NCI-H2107 treated with DMSO at 0.1 percent for 48 hours (cell line): ENCODE results near the gene MAST4.
"Not testable (repeated sequence)": the region's sequence is repeated elsewhere in the genome, so short reads cannot be mapped to it uniquely, and the experiment has no call there.

ENCODE experiments used
- DNase-seq: peaks from one replicate; lab custom pipeline; 2025; ENCODE audit not compliant: unreplicated experiment; lab: John Stamatoyannopoulos, UW

The MAST4 gene

DNA sequence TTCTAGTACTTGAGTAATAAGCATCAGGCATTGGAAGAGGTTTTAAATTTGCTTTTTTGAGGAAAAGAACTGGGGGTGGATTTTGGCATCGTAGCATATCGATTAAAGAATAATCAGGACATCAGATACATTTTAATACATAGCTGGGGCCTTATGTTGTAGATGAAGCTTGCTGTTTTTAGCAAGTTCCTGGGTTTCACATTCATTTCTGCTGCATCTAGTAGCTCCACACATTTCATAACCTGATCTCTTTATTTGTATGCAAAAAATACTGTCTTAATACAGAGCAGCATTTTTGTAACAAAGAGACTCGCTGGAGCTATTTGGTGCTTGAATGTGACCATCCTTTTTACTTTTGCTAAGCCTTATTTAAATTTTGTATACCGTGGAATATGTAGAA is 571.9 kb downstream of the MAST4 start:
- no peak for DNase-seq

DNA sequence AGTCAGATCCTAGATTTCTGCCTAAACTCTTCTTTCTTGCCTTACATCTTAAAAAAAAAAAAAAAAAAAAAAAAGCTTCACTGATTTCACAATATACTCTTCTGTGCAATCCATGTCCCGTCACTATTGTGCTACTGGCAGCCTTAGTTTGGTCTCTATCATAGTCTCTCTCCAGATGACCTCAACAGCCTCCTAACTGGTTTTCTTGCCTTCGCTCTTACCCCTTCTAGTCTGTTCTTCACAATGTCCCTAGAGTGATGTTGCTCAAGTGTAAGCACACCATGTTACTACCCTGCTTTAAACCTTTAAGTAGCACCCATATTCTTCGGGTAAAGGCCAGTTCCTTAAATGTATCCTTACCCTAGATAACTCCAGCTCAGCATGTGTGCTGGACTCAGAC is 574.6 kb downstream of the MAST4 start:
- no peak for DNase-seq

DNA sequence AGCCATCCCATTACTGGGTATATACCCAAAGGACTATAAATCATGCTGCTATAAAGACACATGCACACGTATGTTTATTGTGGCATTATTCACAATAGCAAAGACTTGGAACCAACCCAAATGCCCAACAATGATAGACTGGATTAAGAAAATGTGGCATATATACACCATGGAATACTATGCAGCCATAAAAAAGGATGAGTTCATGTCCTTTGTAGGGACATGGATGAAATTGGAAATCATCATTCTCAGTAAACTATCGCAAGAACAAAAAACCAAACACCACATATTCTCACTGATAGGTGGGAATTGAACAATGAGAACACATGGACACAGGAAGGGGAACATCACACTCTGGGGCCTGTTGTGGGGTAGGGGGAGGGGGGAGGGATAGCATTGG is 577.2 kb downstream of the MAST4 start:
- DNase-seq, result not testable (repeated sequence)

DNA sequence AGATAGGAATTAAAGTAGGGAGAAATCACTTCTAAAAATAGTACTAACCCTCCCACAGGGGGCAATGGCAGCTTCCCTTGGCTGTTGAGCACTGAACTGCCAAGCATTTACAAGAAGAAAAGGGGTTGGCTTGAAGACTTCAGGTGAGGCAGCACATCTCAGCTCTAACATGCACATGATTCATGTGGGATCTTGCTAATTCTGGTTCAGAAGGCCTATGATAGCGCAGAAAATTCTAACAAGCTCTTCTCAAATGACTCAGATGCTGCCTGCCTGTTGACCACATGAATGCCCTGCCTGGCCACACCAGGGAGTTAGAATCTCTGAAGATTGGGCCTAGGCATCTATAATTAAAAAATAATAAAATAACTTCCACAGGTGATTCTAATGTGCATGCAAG is 577.8 kb downstream of the MAST4 start:
- DNase-seq, result peak; percentile 0

DNA sequence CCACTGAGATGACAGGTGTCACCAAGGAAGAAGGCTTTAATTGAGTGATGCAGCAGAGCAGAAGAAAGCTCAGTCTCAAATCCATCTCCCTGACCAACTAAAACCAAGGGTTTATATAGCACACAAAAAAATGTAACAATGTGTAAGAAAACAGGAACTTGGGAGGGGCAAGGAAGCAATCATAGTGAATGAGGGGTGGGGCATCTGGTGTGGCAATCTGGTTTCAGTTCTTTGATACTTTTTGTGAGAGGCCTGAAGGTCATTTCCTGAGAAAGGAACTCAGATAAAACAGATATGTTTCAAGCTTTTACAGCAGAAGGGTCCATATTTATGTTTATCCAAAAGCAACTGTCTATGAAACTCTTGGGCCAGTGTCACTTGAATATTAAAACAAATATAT is 580.7 kb downstream of the MAST4 start:
- DNase-seq, result no peak

DNA sequence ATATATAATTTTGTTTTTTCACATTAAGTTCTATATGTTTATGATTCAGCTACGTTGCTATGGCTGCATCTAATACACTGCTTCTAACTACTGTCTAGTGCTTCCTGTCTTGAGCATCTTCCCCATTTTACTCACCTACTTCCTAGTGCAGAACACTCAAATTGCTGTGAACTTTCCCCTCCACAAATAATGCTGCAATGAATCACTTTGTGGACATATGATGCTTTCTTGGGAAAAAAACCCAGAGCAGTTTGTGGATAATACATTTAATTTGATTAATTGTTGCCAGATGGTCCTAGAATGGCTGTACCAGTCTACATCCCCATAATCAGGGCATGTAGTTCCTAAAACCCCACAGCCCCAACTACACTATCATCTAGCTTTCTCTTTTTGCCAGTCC is 581.9 kb downstream of the MAST4 start:
- DNase-seq, result no peak

DNA sequence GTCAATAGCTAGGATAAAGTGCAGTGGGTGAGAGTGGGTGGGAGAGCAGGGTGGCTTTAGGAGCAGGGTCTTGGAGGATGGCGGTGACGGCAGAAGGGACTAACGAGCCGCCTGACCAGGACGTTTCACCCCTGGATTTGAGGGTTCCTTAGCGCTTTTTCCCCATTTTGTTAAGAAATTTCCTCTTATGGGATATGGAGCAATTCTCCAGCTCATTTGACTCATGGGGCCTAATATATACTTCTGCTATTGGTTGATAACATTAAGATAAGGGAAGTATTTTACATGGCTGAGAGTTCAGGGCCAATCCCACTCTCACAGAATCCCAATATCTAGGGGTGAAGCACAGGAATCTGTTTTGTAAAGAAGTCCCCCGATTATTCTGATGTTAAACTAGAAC is 582.8 kb downstream of the MAST4 start:
- no peak for DNase-seq

DNA sequence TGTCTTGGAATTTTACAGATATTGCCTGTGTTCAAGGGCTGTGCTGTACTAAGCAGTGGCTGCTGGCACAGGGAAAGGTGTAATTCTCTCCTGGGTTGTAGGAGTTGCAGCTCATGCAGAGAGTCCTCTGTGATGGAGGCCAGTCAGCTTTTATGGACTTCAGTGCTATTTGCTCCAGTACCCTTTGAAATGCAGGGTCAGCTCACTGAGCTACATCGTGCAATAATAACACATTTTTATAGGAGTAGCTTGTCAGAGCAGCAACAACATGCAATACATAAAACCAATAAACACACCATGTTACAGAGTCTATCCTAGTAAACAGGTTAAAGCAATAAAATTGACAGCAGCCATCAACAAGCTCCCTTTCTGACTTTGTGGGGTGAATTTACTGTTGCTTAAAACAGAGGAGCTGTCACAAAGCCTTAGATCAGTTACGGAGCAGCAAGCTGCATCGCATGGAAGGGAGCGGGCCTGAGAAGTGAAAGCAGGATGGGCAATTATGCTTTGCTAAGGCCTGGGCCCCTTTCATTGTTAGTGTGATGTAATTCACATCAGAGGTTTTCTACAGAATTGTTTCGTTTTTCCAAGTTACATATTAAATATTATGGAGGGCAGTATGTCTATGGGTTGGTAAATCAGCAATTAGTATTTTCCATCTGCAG is 583.6 kb downstream of the MAST4 start:
- DNase-seq, result no peak

DNA sequence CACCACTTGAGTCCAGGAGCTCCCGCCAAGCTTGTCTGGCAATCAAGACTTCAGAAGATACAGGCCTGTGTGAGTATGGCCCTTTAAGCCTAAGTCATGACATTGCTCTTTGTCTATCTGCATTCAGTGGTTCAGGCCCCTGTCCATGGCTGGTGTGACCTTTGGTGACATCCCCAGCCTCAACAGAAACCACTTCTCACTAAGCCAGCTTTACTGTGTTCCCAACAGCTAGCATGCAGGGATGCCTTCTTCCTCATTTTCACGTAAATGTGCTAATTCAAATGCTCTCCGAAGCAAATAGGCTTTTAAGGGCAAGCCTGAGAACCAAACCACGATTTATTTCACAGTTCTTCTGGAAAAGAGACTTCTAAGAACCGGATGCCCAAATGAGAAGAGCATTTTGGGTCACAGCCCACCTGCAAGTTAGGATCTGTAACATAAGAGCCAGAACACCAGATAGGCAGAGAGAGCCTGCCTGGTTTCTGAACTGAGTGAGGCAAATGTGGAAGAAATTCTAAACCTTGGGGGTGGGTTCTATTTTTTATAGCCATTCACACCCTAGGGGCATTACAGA is 585.5 kb downstream of the MAST4 start:
- DNase-seq, result no peak

DNA sequence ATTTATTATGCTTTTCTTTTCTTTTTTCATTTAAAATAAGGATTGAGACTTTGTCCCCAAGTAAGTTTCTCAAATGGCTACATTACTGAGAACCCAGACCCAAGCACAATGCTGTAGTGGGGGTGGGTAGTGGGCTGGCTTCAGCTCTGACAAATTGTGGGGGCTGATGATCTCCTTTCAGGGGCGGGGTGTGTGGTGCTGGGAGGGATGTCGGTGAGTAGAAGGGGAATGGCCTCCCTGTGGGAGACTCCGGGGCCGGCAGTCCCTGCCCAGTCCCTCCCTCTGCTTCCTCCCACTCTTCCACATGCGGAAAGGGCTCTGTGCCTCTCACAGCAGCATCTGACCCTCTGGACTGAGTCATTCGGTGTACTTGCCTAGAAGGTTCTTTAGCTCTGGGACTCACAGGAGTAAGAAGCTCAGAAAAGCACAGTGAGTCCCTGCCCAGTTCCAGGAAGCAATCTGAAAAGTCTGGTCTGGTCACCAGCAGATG is 586.2 kb downstream of the MAST4 start:
- DNase-seq, result no peak

DNA sequence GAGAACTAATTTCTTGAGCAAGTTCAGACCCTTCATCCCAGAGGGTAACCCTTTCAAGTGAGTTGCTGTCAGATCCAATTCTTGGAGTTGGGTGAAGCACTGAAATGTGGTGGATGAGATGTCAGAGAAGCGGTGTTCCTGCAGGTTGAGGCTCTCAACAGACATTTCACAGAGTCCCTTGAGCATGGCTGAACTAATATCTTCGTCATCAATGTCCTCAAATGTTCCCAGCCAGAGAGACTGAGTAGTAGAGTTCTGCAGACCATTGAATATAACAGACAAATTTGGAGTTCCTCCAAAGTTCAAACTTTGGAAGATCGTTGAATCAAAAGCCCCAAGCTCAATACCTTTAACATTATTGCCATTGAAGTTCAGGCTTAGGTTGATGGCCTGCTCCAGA is 587.7 kb downstream of the MAST4 start:
- DNase-seq, result no peak

DNA sequence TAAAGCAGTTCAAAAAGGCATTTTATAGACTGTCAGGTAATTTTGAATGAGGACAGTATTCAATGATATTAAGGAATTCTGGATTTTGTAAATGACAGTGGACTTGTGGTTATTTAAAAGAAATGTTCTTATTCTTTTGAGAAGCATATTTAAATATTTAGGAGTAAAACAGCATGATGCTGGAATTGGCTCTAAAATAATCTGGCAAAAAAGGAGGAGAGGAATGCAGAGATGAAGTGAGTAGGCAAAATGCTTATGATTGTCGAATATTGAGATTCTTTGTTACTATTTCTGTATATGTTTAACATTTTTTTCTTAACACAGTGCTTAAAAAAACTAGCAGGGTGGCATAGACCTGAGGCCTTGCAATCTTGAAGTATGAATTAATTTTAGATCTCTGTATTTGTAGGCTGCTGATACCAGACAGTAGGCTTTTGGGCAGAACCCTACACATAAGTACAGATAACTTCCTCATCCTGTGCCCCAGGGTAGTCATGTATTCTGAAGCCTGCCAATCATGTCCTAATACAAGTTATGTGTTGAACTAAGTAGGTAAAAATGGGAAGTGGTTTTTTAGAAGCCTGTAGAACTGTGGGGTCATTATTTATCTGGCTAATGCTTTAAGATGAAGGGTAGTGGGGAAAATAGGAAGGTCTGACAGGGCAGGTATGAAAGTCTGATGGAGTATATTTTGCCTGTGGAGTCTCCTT is 591.0 kb downstream of the MAST4 start:
- no peak for DNase-seq

DNA sequence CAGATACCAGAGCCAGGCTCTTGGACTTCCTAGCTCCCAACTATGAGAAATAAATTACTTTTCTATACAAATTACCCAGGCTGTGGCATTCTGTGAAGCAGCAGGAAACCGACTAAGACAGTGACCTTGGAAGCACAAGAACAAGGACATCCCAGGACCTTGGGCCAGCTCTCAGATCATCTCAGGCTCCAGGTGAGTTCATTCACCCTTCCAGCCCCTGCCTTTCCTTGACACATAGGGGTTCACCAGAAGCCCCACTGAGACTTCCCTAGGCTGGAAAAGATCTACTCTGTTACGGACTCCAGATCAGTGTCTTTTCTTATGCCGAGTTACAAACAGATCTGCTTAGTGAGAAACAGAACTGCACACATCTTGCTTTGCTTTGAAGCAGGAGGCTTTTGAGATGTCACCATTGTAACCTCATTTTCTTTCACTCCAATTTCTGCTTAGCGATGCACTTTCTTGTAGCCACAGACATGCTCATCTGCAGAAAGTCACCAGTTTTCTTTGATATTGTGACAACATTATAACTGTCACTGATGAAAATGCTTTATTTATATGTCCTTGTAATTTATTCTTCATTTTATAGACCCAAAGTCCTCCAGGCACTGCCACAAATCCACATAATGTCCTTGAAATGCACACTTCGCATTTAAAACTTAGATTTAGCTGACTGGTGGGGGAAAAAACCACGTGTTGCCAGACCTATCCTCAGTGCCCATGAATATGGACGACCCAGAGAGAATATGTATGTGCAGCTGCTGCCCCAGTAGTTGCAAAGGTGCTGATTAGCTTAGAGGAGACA is 592.3 kb downstream of the MAST4 start:
- no peak for DNase-seq

DNA sequence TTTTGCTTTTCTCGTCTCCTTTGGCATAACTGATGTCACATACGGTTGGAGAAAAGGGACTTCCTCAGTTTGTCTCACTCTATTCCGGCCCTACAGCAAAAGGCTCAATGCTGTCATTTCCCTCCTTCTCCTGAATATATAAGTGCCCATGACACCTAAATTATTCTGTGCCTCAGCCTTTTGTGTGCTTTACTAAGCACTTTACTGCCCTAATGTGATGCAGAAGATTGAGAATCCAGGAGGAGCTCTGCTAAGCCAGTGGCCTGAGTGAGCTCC is 592.8 kb downstream of the MAST4 start:
- no peak for DNase-seq

DNA sequence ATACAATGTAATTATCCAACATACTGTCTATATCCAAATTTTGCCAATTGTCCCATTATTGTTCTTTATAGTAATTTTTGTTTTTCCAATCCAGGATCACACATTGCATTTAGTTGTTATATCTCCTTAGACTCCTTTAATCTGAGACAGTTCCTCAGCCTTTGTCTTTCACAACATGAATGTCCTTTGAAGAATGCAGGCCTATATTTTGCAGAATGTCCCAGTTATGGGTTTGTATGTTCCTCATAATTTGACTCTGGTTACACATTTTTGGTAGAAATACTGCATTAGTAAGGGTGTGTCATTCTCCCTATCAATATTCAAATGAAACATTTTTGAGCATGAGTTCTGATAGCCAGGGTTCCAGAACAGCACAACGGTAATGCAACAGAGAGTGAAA is 593.7 kb downstream of the MAST4 start:
- no peak for DNase-seq

DNA sequence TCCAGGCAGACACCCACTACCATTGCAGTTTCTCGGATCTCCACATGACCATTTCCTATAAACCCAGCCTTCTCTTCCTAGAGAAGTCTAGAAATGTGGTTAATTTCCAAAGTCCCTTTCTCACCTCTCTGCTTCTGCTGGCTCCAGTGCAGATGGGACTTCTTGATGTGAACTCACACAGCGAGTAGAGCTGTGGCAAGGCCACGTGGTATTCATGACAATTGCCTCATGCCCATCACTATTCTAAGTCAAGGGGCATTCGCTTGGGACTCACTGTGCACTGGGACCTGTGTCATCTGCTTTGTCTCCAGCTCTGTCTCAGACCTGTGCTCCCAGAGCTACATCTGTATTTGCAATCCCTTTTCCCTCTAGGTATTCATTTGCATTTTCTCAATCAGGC is 594.2 kb downstream of the MAST4 start:
- DNase-seq, result no peak

DNA sequence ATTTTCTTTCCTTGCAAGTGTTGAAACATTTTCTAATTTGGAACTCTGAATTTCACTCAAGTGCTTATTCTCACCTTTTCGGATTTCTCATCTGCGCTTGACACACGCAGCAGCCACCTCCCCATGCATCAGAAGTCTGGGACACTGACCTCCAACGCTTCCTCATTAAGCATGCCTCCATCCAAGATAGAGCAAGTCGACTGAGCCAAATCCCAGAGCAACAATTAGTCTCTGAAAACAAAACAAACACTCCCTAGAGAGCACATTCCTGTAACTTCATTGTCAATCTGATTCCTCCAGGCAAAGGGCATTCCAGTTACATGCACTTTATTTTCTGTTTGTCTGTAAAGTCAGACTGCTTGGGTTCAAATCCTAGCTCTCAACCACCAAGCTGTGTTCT is 594.7 kb downstream of the MAST4 start:
- DNase-seq, result no peak

DNA sequence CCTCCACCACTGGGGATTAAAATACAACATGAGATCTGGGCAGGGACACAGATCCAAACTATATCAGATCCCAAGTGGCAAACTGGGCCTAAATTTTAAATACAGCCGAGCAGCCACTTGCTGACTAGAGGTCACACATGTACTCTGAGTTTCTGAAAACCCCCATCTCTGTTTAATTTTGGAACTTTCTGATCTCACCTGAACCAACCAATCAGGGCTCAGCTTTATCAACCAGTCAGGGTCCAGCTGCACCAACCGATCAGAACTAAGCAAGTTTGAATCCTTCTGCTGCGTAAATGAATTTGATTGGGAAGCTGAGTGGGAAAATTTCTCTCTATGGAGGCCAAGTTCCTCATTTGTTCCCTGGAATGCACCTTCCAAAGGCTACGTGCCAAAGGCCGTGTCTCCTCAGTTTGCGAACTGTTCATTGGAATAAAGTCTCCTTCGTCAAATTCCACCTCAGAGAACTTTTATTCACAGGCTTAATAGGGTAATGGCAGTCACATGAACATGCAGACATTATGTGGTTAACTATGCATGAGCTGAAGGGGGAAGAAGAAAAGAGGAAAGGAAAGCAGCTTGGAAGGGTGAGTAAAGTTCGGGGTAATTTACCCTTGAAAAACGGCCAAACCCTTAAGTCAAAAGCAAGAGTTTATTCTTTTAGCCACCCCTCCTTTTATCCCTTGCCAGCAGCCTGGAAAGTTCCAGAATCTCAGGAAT is 596.7 kb downstream of the MAST4 start:
- DNase-seq, result no peak

DNA sequence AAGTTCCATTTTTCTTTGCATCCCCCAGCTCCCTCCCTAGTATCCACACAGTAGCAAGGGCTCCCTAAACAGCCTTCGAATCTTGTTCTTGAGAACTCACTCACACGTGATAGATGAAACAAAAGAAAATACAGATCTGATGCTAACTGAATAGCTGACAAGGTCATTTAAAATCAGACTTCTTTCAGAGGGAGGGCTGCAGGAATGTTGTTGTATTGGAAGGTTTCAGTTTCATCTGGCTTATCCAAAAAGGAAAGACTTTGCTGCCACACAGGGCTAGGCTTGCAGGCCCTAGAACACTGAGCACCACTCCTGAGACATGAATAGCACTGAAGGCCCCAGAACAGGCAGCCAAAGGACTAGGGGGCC is 597.2 kb downstream of the MAST4 start:
- DNase-seq, result no peak

DNA sequence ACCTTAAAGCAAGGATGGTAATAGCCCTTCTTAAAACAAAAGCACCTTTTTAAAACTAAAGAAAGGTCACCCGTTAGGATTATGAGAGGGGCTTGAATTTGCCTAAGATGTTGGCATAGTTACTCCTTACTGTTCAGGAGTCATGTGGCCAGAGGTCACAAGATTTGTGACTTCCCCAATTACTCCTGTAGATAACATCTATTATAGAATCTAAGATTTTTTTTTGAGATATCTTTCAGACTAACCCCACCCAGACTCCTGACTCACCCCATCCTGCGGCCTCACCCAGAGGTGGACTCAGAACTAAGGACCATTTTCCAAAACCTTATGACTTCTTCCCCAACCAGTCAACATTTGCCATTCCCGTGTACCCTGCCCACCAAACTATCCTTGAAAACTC is 598.0 kb downstream of the MAST4 start:
- no peak for DNase-seq
